B cell (primary cell): Measurements from ENCODE around the gene SSBP2.

ENCODE experiments used
- CTCF ChIP-seq: fragments of 200-600 bp; IDR thresholded peaks from one replicate; pipeline ENCODE4 v1.8.0; 2022; ENCODE audit warnings: antibody characterized with exemption, mild to moderate bottlenecking
- EZH2 ChIP-seq: IDR thresholded peaks from 2 replicates; pipeline ENCODE4 v1.6.1; 2012; ENCODE audit warnings: borderline replicate concordance, low read depth, mild to moderate bottlenecking, moderate library complexity, low read length; ENCODE audit not compliant: insufficient read depth, poor library complexity, severe bottlenecking

GRCh38 chr5:81486711-81487110, 264.2 kb downstream of the SSBP2 start:
- TF ChIP-seq EZH2, result no peak
- TF ChIP-seq CTCF, result no peak
